NB4 (cell line): Measurements from ENCODE around the gene FAHD1.

Experiments
- DNase-seq: peaks from one replicate; pipeline ENCODE4 v3.0.0; 2010; ENCODE audit warnings: low read depth
- H3K4me3 ChIP-seq: one replicate; pipeline ENCODE4 v1.5.1; 2011; ENCODE audit warnings: mild to moderate bottlenecking, low read depth, low read length, moderate library complexity
- MYC ChIP-seq: IDR thresholded peaks from 2 replicates; pipeline ENCODE4 v1.6.1; 2011; ENCODE audit warnings: low read depth, low read length
- POLR2A ChIP-seq: IDR thresholded peaks from 2 replicates; pipeline ENCODE4 v1.6.1; 2011; ENCODE audit warnings: mild to moderate bottlenecking; ENCODE audit not compliant: insufficient read length; ENCODE audit errors: extremely low read depth
- TF ChIP-seq, protein P1 (sequence below): IDR thresholded peaks from 2 replicates; pipeline ENCODE4 v1.6.1; 2011; ENCODE audit warnings: low read depth, low read length
- TF ChIP-seq, protein P2 (sequence below): IDR thresholded peaks from one replicate; pipeline ENCODE4 v1.5.1; 2012; ENCODE audit warnings: low read depth, low read length

The FAHD1 gene

DNA sequence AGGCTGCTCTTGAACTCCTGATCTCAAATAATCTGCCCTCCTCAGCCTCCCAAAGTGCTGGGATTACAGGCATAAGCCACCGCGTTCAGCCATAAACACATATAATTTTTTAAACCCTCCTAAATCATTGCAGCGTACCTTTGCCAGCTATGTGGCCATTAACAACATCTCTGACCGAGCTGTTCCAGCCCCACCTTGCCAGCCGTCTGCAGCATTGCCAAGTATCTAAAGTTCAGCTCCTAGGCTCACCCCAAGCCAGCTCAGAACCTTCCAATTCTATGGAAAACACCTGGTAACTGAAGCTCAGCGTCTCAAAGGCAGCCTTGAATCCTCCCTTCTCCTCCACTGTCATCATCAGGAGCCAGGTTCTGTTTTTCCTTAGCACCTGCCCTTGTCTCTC is 50.1 kb downstream of the FAHD1 start:
- TF ChIP-seq MYC (no peak), POLR2A (no peak)
- no peak for DNase-seq
- no peak overlapping the region for H3K4me3 ChIP-seq

DNA sequence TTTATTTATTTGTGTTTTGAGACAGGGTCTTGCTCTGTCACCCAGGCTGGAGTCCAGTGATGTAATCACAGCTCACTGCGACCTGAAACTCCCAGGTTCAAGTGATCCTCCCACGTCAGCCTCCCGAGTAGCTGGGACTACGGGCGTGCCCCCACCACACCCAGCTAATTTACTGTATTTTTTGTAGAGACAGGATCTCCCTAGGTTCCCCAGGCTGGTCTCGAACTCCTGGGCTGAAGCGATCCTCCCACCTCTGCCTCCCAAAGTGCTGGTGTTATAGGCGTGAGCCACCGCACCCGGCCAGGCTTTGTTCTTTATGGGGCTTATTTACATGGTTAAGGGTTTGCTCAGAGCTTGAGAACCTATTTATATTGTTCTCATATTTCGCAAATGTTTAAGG is 50.8 kb downstream of the FAHD1 start:
- DNase-seq: no peak
- no peak overlapping the region for H3K4me3 ChIP-seq
- TF ChIP-seq, protein P1, sequence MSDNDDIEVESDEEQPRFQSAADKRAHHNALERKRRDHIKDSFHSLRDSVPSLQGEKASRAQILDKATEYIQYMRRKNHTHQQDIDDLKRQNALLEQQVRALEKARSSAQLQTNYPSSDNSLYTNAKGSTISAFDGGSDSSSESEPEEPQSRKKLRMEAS: no peak
- TF ChIP-seq MYC: no peak
- no peak for TF ChIP-seq POLR2A
- TF ChIP-seq, protein P2, sequence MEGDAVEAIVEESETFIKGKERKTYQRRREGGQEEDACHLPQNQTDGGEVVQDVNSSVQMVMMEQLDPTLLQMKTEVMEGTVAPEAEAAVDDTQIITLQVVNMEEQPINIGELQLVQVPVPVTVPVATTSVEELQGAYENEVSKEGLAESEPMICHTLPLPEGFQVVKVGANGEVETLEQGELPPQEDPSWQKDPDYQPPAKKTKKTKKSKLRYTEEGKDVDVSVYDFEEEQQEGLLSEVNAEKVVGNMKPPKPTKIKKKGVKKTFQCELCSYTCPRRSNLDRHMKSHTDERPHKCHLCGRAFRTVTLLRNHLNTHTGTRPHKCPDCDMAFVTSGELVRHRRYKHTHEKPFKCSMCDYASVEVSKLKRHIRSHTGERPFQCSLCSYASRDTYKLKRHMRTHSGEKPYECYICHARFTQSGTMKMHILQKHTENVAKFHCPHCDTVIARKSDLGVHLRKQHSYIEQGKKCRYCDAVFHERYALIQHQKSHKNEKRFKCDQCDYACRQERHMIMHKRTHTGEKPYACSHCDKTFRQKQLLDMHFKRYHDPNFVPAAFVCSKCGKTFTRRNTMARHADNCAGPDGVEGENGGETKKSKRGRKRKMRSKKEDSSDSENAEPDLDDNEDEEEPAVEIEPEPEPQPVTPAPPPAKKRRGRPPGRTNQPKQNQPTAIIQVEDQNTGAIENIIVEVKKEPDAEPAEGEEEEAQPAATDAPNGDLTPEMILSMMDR: no peak

DNA sequence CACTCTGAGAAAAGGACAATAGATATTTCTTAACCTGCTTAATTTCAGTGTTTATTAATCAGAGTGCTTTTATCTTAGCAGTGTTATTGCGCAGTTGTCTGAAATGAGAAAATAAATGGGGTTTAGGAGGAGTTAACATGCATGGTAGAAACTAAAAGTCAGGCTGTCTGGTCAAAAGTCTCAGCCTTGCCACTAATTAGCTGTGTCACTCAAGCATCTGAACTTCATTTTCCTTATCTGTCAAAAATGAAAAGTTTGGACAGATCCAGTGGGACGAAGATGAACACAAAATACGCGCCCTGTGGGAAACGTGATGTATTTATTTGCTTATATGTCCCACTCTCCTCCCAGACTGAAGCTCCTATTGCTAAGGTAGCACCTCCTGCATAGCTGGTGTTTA is 51.2 kb downstream of the FAHD1 start:
- no peak overlapping the region for H3K4me3 ChIP-seq
- TF ChIP-seq, protein P1: no peak
- no peak for TF ChIP-seq MYC
- TF ChIP-seq, protein P2: no peak
- TF ChIP-seq POLR2A: no peak
- no peak for DNase-seq
